ENCODE measurements around the gene CD200R1L.
A peak's percentile ranks its signal among the peaks of the same experiment; 100 is the strongest.
"Not testable (repeated sequence)": the region's sequence is repeated elsewhere in the genome, so short reads cannot be mapped to it uniquely, and the experiment has no call there.

CD200R1L gene, protein sequence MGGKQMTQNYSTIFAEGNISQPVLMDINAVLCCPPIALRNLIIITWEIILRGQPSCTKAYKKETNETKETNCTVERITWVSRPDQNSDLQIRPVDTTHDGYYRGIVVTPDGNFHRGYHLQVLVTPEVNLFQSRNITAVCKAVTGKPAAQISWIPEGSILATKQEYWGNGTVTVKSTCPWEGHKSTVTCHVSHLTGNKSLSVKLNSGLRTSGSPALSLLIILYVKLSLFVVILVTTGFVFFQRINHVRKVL

DNA sequence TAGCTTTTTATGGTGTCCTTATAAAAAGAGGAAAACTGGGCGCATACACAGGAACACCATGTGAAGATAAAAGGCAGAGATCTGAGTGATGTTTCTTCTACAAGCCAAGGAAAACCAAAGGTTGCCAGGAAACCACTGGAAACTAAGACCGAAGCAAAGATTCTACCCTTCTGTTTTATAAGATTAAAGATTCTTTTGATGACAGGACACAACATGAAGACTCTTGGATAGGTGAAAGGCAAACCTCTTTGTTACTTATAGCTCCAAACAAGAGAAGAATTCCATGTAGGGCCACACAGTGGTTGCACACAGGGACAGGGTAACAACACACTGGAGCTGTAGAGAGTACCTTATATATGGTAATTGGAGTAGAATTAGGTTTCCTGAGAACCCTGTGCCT lies at the start of gene CD200R1L:
Gene CD200R1L, minus strand, starts transcription at position 101 of the 400 bp plus-strand sequence. CDS start 17,497 bp downstream, outside the sequence.
- DNase-seq = no peak

DNA sequence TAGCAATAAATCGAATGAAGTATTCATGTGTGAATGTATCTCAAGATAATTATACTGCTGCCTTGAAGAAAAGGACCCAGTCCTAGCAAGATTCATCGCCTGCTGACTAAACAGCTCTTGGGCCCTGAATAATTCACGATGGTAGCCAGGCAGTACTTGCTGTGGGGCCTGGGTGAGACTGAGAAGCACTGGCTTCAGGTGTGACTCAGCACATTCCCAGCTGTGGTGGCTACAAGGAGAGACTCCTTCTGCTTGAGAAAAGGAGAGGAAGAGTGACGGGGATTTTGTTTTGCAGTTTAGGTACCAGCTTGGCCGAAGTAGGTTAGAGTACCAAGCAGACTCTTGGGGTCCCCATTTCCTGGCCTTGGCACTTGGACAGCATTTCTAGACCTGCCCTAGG lies 47.6 kb upstream of the CD200R1L start:
- no peak for DNase-seq

DNA sequence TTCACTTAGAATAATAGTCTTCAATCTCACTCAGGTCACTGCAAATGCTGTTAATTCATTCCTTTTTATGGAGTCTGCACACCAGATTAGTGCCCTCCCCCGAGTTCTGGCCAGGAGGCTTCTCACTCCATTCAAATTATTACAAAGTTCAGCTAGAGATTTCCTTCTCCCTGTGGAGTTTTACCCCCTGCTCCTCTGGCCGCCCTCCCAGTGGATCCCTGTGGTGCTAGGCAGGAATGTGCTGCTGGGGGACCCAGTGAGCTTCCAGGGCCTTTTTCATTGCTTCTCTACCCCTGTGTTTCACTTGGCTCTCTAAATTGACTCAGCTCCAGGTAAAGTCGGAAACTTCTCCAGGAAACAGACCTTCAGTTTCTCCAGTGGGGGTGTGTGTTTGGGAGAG lies 42.7 kb upstream of the CD200R1L start:
- no peak for DNase-seq

- no peak for DNase-seq
These were observed 41.9 kb upstream of the CD200R1L start for GRCh38 chr3:112888381-112889085.

DNA sequence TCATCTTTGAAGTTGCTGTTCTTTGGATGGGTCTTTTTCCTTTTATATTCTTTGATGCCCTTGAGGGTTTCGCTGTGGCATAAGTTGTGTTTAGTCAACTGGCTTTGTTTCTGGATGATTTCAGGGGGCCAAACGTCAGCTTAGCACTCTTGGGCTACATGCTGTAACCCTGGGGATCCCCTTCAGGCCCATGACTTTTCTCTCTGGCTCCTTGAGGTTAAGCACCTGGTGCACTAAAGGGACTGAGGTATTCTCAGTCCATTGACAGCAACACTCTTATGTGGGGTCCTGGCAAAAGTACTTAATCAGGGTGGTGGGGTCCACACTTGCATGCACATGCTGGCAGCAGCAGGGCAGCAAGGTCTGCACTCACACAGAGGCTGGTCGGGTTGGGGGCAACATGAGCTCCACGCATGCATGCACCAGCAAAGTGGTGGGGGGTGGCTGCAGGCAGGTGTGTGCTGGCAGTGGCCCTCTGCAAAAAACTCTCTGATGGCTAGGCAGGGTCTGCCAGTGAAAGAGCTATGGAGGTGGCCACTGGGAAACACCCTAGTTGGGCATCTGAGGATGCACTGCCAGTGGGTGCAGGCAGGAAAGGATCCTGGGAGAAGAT lies 38.1 kb upstream of the CD200R1L start:
- DNase-seq = no peak

DNA sequence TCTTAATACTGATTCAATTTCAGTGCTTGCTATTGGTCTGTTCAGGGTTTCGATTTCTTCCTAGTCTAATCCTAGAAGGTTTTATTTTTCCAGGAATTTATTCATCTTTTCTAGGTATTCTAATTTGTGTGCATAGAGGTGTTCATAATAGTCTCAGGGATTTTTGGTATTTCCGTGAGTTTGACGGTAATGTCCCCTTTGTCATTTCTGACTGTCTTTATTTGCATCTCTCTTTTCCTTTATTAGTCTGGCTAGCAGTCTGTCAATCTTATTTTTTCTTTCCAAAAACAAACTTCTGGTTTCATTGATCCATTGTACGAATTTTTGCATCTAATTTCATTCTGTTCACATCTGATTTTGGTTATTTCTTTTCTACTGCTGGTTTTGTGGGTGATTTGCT lies 35.2 kb upstream of the CD200R1L start:
- no peak for DNase-seq

GRCh38 chr3:112875561-112875960 lies 28.9 kb upstream of the CD200R1L start:
- no peak for DNase-seq

DNA sequence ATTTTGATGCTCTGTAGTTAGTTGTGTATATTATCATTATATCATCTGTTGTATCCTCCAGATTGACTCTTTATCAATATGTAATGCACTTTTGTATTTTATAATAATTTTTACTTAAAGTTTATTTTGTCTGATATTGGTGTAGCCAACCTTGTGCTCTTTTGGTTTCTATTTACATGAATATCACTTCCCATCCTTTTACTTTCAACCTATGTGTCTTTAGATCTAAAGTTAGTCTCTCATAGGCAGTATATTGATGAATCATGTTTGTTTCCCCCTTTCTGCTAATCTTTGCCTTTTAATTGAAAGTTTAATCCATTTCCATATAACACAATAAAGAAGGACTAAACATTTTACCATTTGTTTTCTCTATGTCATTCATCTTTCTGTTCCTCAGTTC lies 28.1 kb upstream of the CD200R1L start:
- no peak for DNase-seq

DNA sequence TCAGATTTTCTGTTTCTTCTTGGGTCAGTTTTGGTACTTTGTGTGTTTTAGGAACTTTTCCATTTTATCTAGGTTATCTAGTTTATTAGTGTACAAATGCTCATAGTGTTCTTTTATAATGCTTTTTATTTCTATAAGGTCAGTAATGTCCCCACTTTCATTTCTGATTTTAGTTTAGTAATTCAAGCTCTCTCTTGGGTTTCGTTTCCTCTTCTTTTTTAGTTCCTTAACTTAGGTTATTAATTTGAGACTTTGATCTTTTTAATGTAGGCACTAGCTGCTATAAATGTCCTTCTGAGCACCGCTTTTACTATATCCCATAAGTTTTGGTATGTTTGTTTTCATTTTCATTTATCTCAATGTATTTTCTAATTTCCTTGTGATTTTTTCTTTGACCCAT lies 27.0 kb upstream of the CD200R1L start:
- DNase-seq = no peak

DNA sequence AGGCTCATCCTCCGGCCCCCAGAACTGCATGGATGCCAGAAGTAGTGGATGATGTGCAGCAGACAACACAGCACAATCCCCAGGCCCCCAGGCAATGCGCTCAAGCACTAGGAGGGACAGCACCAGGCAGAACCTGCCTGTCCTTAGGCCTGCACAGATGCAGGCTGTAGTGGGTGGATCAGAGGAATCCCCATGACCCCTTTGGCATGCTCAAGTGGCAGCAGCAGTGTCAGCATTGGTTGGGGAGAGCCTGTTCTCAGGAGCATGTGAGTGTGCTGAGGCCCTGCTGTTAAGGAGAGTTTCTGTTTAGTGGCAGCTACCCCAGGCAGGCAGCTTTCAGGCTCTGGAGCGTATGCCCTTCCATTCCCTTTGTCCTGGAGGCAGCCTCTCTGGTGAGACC lies 25.1 kb upstream of the CD200R1L start:
- no peak for DNase-seq

GRCh38 chr3:112865757-112866156 lies 19.1 kb upstream of the CD200R1L start:
- DNase-seq = no peak

GRCh38 chr3:112860898-112861297 lies 14.2 kb upstream of the CD200R1L start:
- no peak for DNase-seq

- DNase-seq = no peak
These were observed 11.9 kb upstream of the CD200R1L start for GRCh38 chr3:112858410-112859069.

GRCh38 chr3:112857526-112857925 lies 10.9 kb upstream of the CD200R1L start:
- DNase-seq = no peak

- no peak for DNase-seq
These were observed 9.9 kb upstream of the CD200R1L start for GRCh38 chr3:112856537-112856936.

GRCh38 chr3:112855883-112856282 lies 9.2 kb upstream of the CD200R1L start:
- DNase-seq = no peak

GRCh38 chr3:112855074-112855473 lies 8.4 kb upstream of the CD200R1L start:
- not testable (repeated sequence) for DNase-seq

GRCh38 chr3:112848196-112848595 lies 1.5 kb upstream of the CD200R1L start:
- DNase-seq = peak in 1 of 6 experiments; percentile 24

GRCh38 chr3:112847692-112848091 lies 1.0 kb upstream of the CD200R1L start:
- peak in 2 of 6 experiments; percentile 12 to 24 for DNase-seq

GRCh38 chr3:112845772-112846171 lies 892 bp downstream of the CD200R1L start:
- no peak for DNase-seq

- no peak for DNase-seq
These were observed 17.6 kb downstream of the CD200R1L start for GRCh38 chr3:112829046-112829445.

DNA sequence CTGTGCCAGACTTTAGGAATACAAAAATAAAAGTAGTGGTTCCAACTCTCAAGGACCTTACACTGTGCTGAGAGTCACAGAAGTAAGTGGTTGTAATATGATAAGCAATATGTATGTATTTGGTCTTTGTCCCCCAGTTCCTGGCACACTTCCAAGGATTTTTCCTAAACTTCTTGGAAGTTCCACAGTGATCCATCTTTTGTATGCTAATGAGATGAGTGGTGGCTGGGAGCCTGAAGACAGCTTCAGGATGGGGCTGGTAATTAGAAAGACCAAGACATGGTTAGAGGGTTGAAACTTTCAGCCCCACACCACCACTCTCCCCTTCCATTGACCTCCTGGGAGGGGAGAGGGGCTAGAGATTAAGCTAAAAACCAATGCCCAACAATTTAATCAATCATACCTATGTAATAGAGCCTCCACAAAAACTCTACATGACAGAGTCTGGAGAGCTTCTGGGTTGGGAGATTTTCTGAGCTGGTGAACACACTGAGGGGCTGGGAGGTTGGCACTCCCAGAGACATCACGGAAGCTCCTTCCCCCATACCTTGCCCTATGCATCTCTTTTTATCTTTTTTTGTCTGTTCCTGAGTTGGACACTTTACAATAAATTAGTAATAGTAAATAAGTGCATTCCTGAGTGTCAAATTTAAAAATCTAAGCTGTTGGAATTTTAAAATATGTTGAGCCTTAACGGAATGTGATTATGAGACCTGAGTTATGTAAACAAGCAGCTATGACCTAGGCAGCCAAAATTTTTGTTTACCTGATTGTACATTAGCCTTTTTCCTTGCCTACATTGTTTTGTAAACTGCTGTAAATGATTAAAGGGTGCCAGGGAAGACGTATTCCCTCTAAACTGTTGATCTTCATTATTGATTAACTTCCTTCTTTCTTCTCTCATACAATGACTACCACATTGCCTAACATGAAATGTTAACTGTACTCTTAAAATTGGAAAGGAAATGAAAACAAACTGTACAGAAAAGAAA lies 24.3 kb downstream of the CD200R1L start:
- no peak for DNase-seq
